GM12801 (cell line): ENCODE data around the gene SRP68.

Source experiments
- TF ChIP-seq, protein P1 (sequence below): IDR thresholded peaks from one replicate; pipeline ENCODE4 v1.5.1; 2011; ENCODE audit warnings: control low read depth; ENCODE audit not compliant: insufficient read length; ENCODE audit errors: extremely low read depth

SRP68 gene

DNA sequence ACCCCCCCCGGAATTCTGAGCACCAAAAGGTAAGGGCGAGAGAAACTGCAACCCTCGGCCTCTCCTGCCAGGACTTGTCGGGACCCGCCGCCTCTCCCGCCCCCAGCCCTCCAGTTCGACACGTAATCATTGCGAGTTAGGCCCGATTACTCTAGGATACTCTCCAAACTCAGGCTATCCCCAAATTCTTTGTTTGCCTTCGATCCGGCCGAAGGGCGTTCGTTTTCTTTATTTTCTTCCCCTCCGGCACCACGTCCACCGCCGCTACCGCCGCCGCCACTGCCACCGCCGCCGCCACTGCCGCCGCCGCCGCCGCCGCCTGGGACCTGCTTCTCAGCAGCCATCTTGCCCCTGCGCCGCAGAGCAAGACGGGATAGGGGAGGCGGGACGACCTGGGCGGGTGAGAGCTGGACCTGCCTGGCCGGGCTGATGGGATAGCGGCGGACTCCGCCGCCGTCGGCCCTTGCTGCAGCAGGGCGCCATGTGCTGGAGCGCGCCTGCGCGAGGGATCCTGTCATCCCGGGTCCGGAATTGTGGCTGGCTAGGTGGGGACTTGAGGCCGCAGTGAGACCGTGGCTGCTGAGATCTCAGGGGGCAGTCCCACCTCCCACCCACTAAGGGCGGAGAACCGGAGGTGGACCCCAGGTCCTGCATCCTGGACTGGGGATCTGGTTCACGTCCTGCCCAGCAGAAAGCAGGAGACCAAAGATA, at the start of gene SRP68:
SRP68 (minus strand) TSS at position 370 of the 711 bp plus-strand sequence; CDS start at position 344, 26 bp downstream.
- TF ChIP-seq, protein P1, sequence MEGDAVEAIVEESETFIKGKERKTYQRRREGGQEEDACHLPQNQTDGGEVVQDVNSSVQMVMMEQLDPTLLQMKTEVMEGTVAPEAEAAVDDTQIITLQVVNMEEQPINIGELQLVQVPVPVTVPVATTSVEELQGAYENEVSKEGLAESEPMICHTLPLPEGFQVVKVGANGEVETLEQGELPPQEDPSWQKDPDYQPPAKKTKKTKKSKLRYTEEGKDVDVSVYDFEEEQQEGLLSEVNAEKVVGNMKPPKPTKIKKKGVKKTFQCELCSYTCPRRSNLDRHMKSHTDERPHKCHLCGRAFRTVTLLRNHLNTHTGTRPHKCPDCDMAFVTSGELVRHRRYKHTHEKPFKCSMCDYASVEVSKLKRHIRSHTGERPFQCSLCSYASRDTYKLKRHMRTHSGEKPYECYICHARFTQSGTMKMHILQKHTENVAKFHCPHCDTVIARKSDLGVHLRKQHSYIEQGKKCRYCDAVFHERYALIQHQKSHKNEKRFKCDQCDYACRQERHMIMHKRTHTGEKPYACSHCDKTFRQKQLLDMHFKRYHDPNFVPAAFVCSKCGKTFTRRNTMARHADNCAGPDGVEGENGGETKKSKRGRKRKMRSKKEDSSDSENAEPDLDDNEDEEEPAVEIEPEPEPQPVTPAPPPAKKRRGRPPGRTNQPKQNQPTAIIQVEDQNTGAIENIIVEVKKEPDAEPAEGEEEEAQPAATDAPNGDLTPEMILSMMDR, result no peak

DNA sequence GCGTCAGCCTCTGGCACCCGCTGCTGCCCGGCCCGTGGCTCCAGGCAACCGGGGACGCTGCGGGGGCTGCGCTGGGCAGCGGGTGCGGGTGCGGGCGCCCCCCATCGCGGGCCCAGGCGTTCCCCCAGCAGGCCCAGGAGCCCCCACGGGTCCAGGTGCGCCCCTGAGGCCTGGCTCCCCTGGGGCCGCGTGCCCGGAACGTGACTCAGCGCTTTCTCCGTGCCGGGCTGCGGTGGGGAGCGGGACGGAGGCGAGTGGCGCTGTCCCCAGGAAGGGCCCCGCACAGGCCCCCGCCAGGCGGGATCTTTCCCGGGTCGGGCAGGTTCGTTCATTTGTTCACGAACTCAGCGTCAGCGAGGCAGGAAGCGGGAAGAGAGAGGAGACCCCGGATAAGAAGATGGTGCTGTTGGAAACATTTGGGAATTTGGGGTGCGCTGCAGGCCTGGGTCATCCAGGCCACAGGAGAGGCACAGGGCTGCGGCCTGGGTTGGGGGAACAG, 49.7 kb upstream of the SRP68 start:
- TF ChIP-seq, protein P1, result no peak

DNA sequence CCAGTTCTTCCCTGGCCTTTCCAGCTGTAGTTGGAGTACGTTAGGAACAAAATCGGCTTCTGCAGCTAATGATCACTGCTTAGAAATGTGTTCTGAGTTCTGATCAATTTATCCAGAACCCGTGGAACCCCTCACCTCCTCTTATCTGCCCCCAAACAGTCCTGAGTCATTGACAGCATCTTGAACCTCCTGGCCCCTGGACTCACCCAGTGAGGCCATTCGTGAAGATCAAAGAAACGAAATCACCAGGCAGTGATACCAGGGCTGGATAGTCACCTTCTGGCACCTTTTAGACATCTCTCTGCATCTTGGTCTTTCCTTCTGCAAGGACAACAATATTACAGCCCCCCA, 48.3 kb upstream of the SRP68 start:
- TF ChIP-seq, protein P1, result no peak

DNA sequence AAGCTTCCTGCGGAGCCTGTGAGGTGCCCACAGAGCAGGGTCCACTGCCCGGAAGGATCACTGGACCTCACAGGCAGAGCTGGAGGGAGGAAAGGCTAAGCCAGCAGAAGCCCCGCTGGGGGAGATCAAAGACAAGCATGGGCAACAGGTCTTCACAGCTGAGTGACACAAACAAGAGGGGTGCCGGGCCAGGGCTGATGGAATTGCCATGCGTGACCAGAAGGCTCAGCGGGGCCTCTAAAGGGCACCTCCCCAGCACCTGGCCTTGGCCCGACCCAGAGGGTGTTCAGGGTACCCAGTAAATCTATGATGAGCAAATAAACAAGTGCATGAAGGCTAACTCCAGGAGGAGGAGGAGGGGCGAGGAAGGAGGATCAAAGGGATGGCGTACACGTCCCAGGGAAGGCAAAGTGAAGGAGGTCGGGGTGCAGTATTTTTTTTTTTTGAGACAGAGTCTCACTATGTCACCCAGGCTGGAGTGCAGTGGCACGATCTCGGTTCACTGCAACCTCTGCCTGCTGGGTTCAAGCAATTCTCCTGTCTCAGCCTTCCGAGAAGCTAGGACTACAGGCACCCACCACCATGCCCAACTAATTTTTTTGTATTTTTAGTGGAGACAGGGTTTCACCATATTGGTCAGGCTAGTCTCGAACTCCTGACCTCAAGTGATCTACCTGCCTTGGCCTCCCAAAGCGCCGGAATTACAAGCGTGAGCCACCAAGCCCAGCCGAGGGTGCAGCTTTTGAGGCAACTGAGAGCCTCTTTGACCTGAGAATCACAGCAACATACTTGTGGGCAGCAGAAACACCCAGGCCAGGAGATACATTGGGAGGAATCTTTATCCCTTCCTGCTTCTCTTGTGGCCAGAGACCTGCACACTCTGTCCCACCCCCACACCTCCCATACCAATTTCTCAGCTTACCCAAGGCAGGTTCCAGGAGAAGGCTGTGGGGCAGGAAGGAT, 47.4 kb upstream of the SRP68 start:
- TF ChIP-seq, protein P1, result no peak

DNA sequence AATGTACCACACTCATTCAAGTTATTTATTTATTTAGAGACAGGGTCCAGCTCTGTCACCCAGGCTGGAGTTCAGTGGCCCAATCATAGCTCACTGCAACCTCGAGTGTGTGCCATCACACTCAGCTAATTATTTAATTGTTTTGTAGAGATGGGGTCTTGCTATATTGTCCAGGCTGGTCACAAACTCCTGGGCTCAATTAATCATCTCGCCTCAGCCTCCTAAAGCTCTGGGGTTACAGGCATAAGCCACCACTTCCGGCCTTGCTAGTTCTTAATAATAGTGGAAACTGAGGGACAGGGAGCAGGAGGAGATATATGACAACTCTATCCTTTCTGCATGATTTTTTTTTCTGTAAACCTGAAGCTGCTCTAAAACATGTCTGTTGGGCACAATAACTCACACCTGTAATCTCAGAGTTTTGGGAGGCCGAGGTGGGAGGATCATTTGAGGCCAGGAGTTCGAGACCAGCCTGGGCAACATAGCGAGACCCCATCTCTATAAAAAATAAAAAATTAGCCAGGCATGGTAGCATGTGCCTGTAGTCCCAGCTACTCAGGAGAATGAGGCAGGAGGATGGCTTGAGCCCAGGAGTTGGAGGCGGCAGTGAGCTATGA, 42.9 kb upstream of the SRP68 start:
- TF ChIP-seq, protein P1, result no peak

DNA sequence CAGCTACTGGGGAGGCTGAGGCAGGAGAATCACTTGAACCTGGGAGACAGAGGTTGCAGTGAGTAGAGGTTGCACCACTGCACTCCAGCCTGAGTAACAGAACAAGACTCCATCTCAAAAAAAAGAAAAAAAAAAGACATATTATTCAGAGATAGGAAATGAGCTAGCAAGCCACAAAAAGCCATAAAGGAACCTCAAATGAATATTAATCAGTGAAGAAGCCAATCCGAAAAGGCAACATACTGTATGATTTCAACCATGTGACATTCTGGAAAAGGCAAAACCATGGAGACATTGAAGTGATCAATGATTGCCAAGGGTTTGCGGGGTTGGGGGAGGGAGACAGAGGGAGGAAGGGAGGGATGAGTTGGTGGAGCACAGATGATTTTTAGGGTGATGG, 39.6 kb upstream of the SRP68 start:
- TF ChIP-seq, protein P1, result no peak

DNA sequence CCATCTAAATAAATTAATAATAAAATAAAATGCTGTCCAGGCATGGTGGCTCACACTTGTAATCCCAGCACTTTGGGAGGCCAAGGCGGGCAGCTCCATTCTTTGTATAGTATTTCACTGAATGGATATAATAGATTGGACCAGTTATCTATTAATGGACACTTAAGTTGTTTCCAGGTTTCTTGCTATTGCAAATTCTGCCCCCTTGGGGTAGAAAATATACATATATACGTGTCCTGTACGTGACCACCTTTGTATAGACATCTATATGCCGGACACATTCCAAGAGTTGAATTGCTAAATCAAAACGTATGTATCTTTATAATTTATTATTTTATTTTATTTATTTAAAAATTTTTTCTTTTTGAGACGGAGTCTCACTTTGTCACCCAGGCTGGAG, 35.2 kb upstream of the SRP68 start:
- TF ChIP-seq, protein P1, result no peak
